AG04450 (cell line): ENCODE measurements around the gene HIRIP3. TPM values are rescaled to one million over a fixed set of nuclear protein-coding genes. Genes with fewer than 3 reads are reported as not detected.

Experiments used
- CTCF ChIA-PET: fragments of 300-600, 350-600 bp; formaldehyde crosslinking; extraction: SDS; loops from one replicate; lab custom pipeline; 2022; ENCODE audit warnings: antibody characterized with exemption, inconsistent platforms; lab: Charles Lee
- POLR2A ChIA-PET: fragments of 350-600 bp; formaldehyde crosslinking; extraction: SDS; loops from one replicate; lab custom pipeline; 2021; ENCODE audit warnings: antibody characterized with exemption, inconsistent platforms; lab: Yijun Ruan, JAX
- DNase-seq: peaks from one replicate; pipeline ENCODE4 v3.0.0-alpha.2; 2011; ENCODE audit warnings: low read depth, low spot score
- H3K27ac ChIP-seq: one replicate; pipeline ENCODE4 v1.5.1; 2012; ENCODE audit warnings: low read depth, low read length, control low read depth
- H3K27me3 ChIP-seq: one replicate; pipeline ENCODE4 v1.6.0; 2012; ENCODE audit warnings: low read length; ENCODE audit not compliant: control insufficient read depth, insufficient read depth
- H3K4me3 ChIP-seq: 2 replicates; pipeline ENCODE4 v1.5.1; 2011; ENCODE audit warnings: mild to moderate bottlenecking, low read depth, low read length, control low read depth
- H3K9me3 ChIP-seq: 2 replicates; pipeline ENCODE4 v1.5.1; 2012; ENCODE audit warnings: low read length; ENCODE audit not compliant: control insufficient read depth, insufficient read depth
- CTCF ChIP-seq: IDR thresholded peaks from 2 replicates; pipeline ENCODE4 v1.5.1; 2011; ENCODE audit warnings: low read depth, low read length, control low read depth, inconsistent platforms
- polyA plus RNA-seq: library from polyadenylated mRNA; depleted of rRNA; stranded (reverse); fragments of >200 nt; gene quantifications from 2 replicates; pipeline ENCODE4 v1.2.3, GENCODE V29; 2011

The HIRIP3 gene
- polyA plus RNA-seq, 1 experiment: 2.5 TPM

GRCh38 chr16:30028438-30029076 is 33.1 kb upstream of the HIRIP3 start:
- H3K9me3 ChIP-seq: no peaks in the 10 kb centered on the region; the same call in 1 of the 2 replicates
- POLR2A ChIA-PET: no interaction called here
- H3K27ac ChIP-seq: no peak overlapping the region
- no peak for TF ChIP-seq CTCF
- H3K4me3 ChIP-seq: no peak overlapping the region
- CTCF ChIA-PET: interaction anchor here (1.0 kb wide), 1 partner anchor 180 kb away, joined by 3 read pairs; no protein-coding TSS in a partner anchor
- no peak for DNase-seq
- peaks cover 70% of the 10 kb centered on the region for H3K27me3 ChIP-seq

GRCh38 chr16:30027588-30028437 is 32.4 kb upstream of the HIRIP3 start:
- H3K9me3 ChIP-seq: no peaks in the 10 kb centered on the region; the same call in 1 of the 2 replicates
- no peak for TF ChIP-seq CTCF
- no peak for DNase-seq
- H3K27me3 ChIP-seq: peaks cover 77% of the 10 kb centered on the region
- H3K27ac ChIP-seq: no peak overlapping the region
- ChIA-PET POLR2A (no interaction called here), CTCF (interaction anchor here (0.5 to 1.0 kb wide), 2 partner anchors 176 to 180 kb away, joined by 3 to 4 read pairs; no protein-coding TSS in a partner anchor)
- no peak overlapping the region for H3K4me3 ChIP-seq

GRCh38 chr16:30026449-30026848 is 31.0 kb upstream of the HIRIP3 start:
- no peak overlapping the region for H3K27ac ChIP-seq
- DNase-seq: no peak
- H3K9me3 ChIP-seq: no peaks in the 10 kb centered on the region; the same call in 1 of the 2 replicates
- ChIA-PET POLR2A (no interaction called here), CTCF (no interaction called here)
- H3K4me3 ChIP-seq: no peak overlapping the region
- H3K27me3 ChIP-seq: peaks cover 71% of the 10 kb centered on the region
- TF ChIP-seq CTCF: no peak

GRCh38 chr16:30025574-30025973 is 30.2 kb upstream of the HIRIP3 start:
- H3K9me3 ChIP-seq: no peaks in the 10 kb centered on the region; the same call in 1 of the 2 replicates
- ChIA-PET POLR2A (no interaction called here), CTCF (no interaction called here)
- no peak for TF ChIP-seq CTCF
- no peak overlapping the region for H3K27ac ChIP-seq
- no peak overlapping the region for H3K4me3 ChIP-seq
- peaks cover 63% of the 10 kb centered on the region for H3K27me3 ChIP-seq
- no peak for DNase-seq

GRCh38 chr16:30025156-30025555 is 29.7 kb upstream of the HIRIP3 start:
- TF ChIP-seq CTCF: no peak
- H3K9me3 ChIP-seq: no peaks in the 10 kb centered on the region; the same call in 1 of the 2 replicates

More at GRCh38 chr16:30025156-30025555, 29.7 kb upstream of the HIRIP3 start:
- Histone ChIP-seq H3K27me3 (peaks cover 59% of the 10 kb centered on the region), H3K4me3 (no peak overlapping the region), H3K27ac (no peak overlapping the region)
- DNase-seq: no peak
- ChIA-PET POLR2A (no interaction called here), CTCF (no interaction called here)
